Esophagus squamous epithelium (tissue), 5 donors: Measurements from ENCODE around the gene NIPBL. TPM values are rescaled to one million over a fixed set of nuclear protein-coding genes. Genes with fewer than 3 reads are reported as not detected.

ENCODE experiments used
- DNase-seq: peaks from one replicate; lab custom pipeline; 2025; lab: John Stamatoyannopoulos, UW
- H3K27ac ChIP-seq, 4 donors: fragments of 200-600 bp; sonication (generic); one replicate each; pipeline ENCODE4 v1.5.1; 2016 to 2019; ENCODE audit warnings: mild to moderate bottlenecking in 1 of 4
- H3K27me3 ChIP-seq, 4 donors: fragments of 200-600 bp; sonication (generic); 1 replicate in 3 of 4; 2 replicates in 1 of 4; pipeline versions ENCODE4 v1.5.1 to v1.6.0; 2017 to 2021; ENCODE audit warnings: antibody characterized with exemption in 1 of 4
- H3K36me3 ChIP-seq, 3 donors: fragments of 200-600 bp; sonication (generic); one replicate each; pipeline ENCODE4 v1.5.1; 2016 to 2019
- H3K4me1 ChIP-seq, 3 donors: fragments of 200-600 bp; sonication (generic); one replicate each; pipeline ENCODE4 v1.5.1; 2017 to 2019
- H3K4me3 ChIP-seq, 4 donors: fragments of 200-600 bp; sonication (generic); 1 replicate in 3 of 4; 2 replicates in 1 of 4; pipeline ENCODE4 v1.5.1; 2016 to 2019; ENCODE audit warnings: mild to moderate bottlenecking in 2 of 4, moderate library complexity in 1 of 4
- H3K9me3 ChIP-seq, 3 donors: fragments of 200-600 bp; sonication (generic); one replicate each; pipeline ENCODE4 v1.5.1; 2016 to 2019
- CTCF ChIP-seq, 6 experiments: fragments of 450-650 bp in 4 of 6; fragments of 200-600 bp in 2 of 6; sonication (generic) in 2 of 6; IDR thresholded peaks; one replicate each; pipeline ENCODE4 v1.5.1; 2016 to 2019; ENCODE audit warnings: antibody characterized with exemption in 6 of 6, mild to moderate bottlenecking in 4 of 6, moderate library complexity in 4 of 6
- POLR2A ChIP-seq, 4 donors: fragments of 450-650 bp; IDR thresholded peaks; one replicate each; pipeline ENCODE4 v1.6.1; 2017; ENCODE audit warnings: antibody characterized with exemption in 4 of 4, mild to moderate bottlenecking in 4 of 4, moderate library complexity in 3 of 4
- WGBS, 2 donors: methylation state at CpG; one replicate each; pipeline ENCODE4 v1.1.5; 2018; 5-methylcytosine and 5-hydroxymethylcytosine counted together
- intact Hi-C: fragments of 100-400 bp; cut with DNase I; formaldehyde crosslinking; loops from one replicate; pipeline ENCODE4 v1.15.0; 2022
- total RNA-seq, 4 donors: library from RNA; depleted of rRNA; stranded (reverse); fragments of >200 nt; gene quantifications; one replicate each; pipeline ENCODE4 v1.1.0, GENCODE V29; 2016
- donor health status: DM: yes; HTN: yes; CAD: no.

The NIPBL gene
- total RNA-seq, 4 donors from 2014 or later, result 19.4 to 50.0 (median 31.3) TPM

GRCh38 chr5:36928947-36929346 is 52.4 kb downstream of the NIPBL start:
- Histone ChIP-seq H3K9me3 (no peaks in the 10 kb centered on the region), H3K27ac (no peak overlapping the region), H3K27me3 (no peaks in the 10 kb centered on the region), H3K36me3 (no peaks in the 10 kb centered on the region), H3K4me3 (no peak overlapping the region), H3K4me1 (peaks cover 0 to 36% (median 0%) of the 10 kb centered on the region in 3 donors)
- no peak for TF ChIP-seq CTCF (IDR thresholded peaks at IDR 0.05)
- no peak for TF ChIP-seq POLR2A (IDR thresholded peaks at IDR 0.05)
- intact Hi-C loops, result no loop called here
- no peak for DNase-seq
- 15 to 17% methylated on average over 1 of the region's 1 CpG for WGBS, 2 donors

- intact Hi-C loops, result no loop called here
- Histone ChIP-seq H3K27ac (no peak overlapping the region), H3K4me3 (no peak overlapping the region), H3K9me3 (no peaks in the 10 kb centered on the region), H3K36me3 (no peaks in the 10 kb centered on the region), H3K4me1 (peaks cover 0 to 36% (median 0%) of the 10 kb centered on the region in 3 donors), H3K27me3 (no peaks in the 10 kb centered on the region)
- TF ChIP-seq POLR2A (IDR thresholded peaks at IDR 0.05), result no peak
- no peak for TF ChIP-seq CTCF (IDR thresholded peaks at IDR 0.05)
- DNase-seq, result no peak
Observed at GRCh38 chr5:36929438-36929837, 52.9 kb downstream of the NIPBL start.

DNA sequence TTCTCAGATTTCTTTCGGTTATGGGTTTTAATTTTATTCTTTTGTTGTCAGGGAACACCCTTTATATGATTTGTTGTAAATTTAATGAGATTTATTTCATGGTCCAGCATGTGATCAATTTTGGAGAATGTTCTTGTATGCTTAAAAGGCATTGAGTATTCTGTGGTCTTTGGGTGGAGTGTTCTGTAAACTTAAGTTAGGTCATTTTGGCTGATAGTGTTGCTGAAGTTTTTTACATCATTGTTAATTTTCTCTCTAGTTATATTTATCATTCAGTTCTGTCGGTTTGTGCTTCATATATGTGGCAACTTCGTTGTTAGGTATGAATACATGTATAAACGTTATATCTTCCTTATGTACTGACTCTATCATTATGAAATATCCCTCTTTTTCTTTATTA is 55.5 kb downstream of the NIPBL start:
- Histone ChIP-seq H3K4me1 (peaks cover 0 to 40% (median 0%) of the 10 kb centered on the region in 3 donors), H3K36me3 (no peaks in the 10 kb centered on the region), H3K27ac (no peak overlapping the region), H3K9me3 (no peaks in the 10 kb centered on the region), H3K27me3 (no peaks in the 10 kb centered on the region), H3K4me3 (no peak overlapping the region)
- intact Hi-C loops, result no loop called here
- TF ChIP-seq POLR2A (IDR thresholded peaks at IDR 0.05), result no peak
- TF ChIP-seq CTCF (IDR thresholded peaks at IDR 0.05), result no peak
- 89 to 90% methylated on average over 4 of the region's 4 CpGs for WGBS, 2 donors
- no peak for DNase-seq

GRCh38 chr5:36932699-36933098 is 56.1 kb downstream of the NIPBL start:
- no peaks in the 10 kb centered on the region for H3K36me3 ChIP-seq
- no peak for DNase-seq
- peaks cover 0 to 40% (median 0%) of the 10 kb centered on the region in 3 donors for H3K4me1 ChIP-seq
- WGBS, 2 donors, result 95 to 100% methylated on average over 1 of the region's 1 CpG
- H3K27me3 ChIP-seq, result no peaks in the 10 kb centered on the region
- H3K27ac ChIP-seq, result no peak overlapping the region
- intact Hi-C loops, result no loop called here
- no peaks in the 10 kb centered on the region for H3K9me3 ChIP-seq
- TF ChIP-seq CTCF (IDR thresholded peaks at IDR 0.05), result no peak
- no peak for TF ChIP-seq POLR2A (IDR thresholded peaks at IDR 0.05)
- no peak overlapping the region for H3K4me3 ChIP-seq

GRCh38 chr5:36934740-36935356 is 58.3 kb downstream of the NIPBL start:
- Histone ChIP-seq H3K9me3 (no peaks in the 10 kb centered on the region), H3K27ac (no peak overlapping the region), H3K27me3 (no peaks in the 10 kb centered on the region), H3K36me3 (no peaks in the 10 kb centered on the region), H3K4me1 (peaks cover 0 to 29% (median 4%) of the 10 kb centered on the region in 3 donors), H3K4me3 (no peak overlapping the region)
- WGBS, 2 donors, result 82 to 83% methylated on average over 3 of the region's 3 CpGs
- intact Hi-C loops, result no loop called here
- no peak for DNase-seq
- TF ChIP-seq CTCF (IDR thresholded peaks at IDR 0.05) (no peak), POLR2A (IDR thresholded peaks at IDR 0.05) (no peak)
